GM21825 (cell line): ENCODE results near the gene GET4.
A peak's percentile ranks its signal among the peaks of the same experiment; 100 is the strongest.
"Not testable (repeated sequence)": the region's sequence is repeated elsewhere in the genome, so short reads cannot be mapped to it uniquely, and the experiment has no call there.

Experiments used
- ATAC-seq: cut with Tn5 transposase; IDR thresholded peaks from one replicate; pipeline ENCODE4 v1.9.1; 2021; ENCODE audit warnings: mild to moderate bottlenecking, moderate library complexity; ENCODE audit not compliant: unreplicated experiment

Gene GET4

DNA sequence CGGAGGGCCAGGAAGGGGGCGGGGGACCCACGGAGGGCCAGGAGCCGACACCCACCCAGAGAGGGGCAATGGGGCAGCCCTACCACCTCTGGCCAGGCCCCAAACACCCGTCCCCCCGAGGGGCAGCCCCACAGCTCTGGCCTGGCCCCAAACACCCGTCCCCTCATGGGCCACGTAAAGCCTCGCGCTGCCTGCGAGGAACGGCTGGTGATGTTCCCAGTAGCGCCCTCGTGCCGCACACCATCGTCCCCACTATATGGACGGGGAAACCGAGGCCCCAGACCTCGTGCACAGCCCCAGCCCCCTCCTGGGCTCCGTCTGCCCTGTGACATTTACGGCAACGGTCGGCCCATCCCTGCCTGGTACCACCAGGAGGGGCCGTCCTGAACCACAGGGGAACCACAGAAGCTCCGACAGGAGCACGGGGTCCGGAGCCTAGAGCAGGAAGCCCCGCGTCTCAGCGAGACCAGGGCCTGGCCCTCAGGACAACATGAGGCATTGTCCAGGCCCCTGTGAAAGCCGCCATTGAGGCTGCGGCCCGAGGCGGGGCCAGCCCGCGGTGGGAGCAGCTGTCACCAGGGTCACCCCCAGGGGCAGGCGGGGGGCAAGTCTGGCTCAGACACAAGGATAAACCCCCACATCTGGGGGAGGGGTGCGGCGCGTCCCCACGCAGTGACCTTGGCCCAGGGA is 35.6 kb downstream of the GET4 start:
- no peak for ATAC-seq

DNA sequence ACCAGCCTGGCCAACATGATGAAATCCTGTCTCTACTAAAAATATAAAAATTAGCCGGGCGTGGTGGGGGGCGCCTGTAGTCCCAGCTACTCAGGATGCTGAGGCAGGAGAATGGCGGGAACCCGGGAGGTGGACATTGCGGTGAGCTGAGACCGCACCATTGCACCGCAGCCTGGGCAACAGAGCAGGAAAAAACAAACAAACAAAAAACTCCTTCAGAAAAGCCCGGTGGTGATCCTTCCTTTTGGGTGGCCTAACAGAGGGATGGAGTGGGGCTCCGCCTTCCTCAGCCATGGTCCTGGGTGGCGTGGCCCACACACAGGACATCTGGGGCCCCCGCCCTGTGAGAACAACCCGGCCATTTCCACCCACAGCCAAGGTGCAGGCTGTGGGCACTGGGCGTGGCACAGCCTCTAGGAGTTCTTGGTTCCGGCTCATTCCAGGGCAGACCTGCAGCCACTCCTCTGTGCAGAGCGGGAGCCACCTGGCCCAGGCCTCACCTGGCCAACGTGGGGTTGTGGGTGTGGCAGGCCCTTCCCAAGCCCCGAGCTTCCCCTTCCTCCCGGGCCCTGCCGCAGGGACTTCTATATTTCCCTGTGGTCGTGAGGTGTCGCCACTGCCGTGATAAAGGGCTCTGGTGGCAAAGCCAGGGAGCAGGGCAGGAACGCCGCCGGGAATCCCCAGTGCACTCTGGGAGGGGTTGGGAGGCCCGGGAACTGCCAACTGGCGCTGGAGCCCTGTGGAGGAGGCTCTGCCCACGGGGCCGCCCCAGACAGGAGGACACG is 37.6 kb downstream of the GET4 start:
- ATAC-seq, result no peak

- no peak for ATAC-seq
Observed at GRCh38 chr7:914521-915194, 38.3 kb downstream of the GET4 start.

GRCh38 chr7:915291-916218 is 39.2 kb downstream of the GET4 start:
- ATAC-seq, result no peak

DNA sequence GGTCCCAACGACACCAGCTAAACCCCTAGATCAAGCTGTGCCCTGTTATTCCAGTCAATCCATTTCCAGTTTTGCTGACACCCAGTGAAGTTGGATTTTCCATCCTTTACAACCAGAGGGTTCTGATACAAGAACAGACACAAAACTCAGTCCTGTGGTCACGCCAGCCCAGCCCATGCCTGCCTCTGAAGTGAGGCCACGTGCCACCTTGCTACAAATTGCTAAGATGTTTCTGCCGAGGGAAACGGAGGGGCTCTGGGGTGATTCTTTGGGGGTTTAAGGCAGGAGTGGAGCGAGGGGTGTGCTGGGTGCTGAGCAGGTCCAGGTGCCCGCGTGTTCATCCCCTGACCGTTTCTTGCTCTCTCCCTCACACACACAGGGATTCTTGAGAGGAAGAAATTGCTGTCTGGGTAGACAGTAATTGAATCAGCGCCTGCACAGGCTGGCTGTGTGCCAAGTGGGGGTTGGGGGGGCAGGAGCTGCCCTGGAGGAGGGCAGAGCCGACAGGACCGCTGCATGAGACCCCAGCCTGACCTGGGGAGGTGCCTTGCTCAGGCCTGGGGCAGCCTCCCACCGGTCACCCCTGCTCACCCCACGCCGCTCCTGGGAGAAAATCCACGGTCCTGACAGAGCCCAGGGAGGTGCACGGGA is 40.1 kb downstream of the GET4 start:
- no peak for ATAC-seq

GRCh38 chr7:917255-918117 is 41.1 kb downstream of the GET4 start:
- ATAC-seq, result no peak

- no peak for ATAC-seq
Observed at GRCh38 chr7:918118-918425, 41.7 kb downstream of the GET4 start.

DNA sequence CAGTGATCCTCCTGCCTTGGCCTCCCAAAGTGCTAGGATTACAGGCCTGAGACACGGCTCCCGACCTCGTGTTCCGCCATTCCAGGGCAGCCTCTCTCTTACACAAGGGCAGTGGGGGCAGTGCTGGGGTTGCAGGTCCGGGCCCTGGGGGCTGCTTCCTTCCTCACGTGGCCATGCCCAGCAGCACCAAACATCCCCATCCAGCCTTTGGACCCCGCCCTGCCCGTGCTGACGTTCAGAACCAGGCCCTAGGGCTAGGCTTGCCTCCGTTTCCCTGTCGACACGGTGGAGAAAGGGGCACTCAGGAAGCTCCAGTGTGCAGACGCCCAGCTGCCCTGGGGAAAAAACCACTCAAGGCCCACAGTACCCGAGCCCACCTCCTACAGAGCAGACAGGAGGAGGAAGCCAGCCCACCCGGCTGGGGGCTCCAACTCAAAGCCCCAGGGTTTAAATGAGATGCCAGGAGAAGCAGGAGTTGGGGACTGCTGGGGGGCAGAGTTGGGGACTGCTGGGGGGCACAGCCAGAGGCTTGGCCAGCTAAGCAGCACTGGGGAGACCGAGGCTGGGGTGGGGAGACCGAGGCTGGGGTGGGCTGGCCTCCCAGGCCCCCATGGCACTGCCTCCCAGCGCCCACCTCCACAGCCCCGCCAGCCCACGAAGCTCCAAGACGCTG is 42.2 kb downstream of the GET4 start:
- ATAC-seq, result no peak

GRCh38 chr7:919114-919442 is 42.7 kb downstream of the GET4 start:
- ATAC-seq, result no peak

DNA sequence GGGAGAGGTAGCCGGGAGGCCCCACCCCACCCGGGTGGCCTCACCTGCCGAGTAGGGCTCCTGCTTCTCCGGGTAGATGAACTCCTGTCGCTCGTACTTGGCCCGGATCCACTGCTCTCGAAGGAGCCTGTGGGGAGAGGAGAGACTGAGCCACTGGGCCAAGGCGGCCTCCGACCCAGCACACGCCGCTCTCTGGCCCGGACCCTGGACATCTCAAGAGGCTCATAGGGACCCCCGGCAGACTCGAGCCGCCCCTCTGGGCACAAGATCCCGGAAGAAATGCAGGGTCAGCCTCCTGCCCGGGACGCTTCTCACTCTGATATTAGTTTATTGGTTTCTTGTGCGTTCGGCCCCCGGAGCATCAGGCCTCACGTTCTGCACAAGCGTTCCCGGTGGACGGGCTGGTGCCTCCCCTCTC is 43.6 kb downstream of the GET4 start:
- no peak for ATAC-seq

DNA sequence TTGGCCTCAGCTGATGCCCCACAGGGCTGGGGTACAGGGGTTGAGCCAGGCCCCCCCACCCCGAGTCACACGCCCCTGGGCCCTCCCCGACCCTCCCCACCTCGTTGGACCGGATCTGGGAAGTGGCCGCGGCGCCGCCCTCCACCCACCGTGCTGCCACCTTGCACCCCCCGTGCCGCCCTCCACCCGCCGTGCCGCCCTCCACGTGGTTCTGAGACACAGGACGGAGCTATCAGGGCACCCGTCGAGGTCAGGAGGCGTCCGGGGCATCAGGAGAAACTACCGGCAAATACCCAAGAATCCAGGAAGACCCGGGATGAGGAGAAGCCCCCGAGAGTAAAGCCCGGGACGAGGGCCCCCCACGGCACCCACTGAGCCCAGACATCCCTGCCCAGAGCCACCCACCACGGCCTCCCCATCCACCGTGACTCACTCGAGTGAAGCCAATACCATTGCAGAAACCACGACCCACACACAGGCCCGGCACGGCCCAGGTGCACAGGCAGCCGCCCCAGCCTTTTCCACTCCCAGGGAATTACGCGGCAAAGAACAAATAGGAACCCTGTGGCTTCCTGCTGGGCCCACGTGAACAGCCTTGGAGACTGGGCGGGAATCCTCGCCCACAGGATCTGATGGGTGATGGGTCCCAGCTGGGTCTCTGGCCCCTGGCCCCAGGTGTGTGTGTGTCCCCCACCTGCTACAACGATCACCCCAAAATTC is 44.2 kb downstream of the GET4 start:
- no peak for ATAC-seq

DNA sequence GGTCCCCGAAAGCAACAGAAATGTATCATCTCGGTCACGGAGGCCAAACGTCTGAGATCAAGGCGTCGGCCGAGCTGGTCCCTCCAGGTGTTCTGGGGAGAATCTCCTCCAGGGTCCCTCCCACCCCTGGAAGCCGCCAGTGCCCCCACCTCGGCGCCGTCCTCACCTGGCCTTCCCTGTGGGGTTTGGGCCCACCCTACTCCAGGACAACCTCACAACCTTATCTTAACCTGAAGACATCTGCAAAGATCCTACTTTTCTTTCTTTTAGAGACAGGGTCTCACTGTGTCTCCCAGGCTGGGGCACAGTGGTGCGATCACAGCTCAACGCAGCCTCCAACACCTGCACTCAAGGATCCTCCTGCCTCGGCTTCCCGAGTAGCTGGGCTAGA is 44.7 kb downstream of the GET4 start:
- no peak for ATAC-seq

GRCh38 chr7:921581-922333 is 45.4 kb downstream of the GET4 start:
- ATAC-seq, result no peak

GRCh38 chr7:922334-923107 is 46.2 kb downstream of the GET4 start:
- ATAC-seq, result no peak

GRCh38 chr7:923108-924041 is 47.0 kb downstream of the GET4 start:
- peak; percentile 67 for ATAC-seq

DNA sequence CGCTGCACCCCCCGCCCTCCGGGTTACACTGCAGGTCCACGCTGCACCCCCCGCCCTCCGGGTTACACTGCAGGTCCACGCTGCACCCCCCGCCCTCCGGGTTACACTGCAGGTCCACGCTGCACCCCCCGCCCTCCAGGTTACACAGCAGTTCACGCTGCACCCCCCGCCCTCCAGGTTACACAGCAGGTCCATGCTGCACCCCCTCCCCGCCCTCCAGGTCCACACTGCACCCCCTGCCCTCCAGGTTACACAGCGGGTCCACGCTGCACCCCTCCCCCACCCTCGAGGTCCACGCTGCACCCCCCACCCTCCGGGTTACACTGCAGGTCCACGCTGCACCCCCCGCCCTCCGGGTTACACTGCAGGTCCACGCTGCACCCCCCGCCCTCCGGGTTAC is 47.7 kb downstream of the GET4 start:
- ATAC-seq, result not testable (repeated sequence)
